Body of pancreas (tissue), 4 donors: ENCODE measurements around the gene KMT2D.

ENCODE experiments used
- CTCF ChIP-seq, 7 experiments: fragments of 450-650 bp in 4 of 7; fragments of 200-600 bp in 3 of 7; sonication (generic) in 3 of 7; IDR thresholded peaks; one replicate each; pipeline ENCODE4 v1.5.1; 2016 to 2019; ENCODE audit warnings: antibody characterized with exemption in 7 of 7
- POLR2A ChIP-seq, 3 donors: fragments of 450-650 bp; IDR thresholded peaks; one replicate each; pipeline ENCODE4 v1.6.1; 2016; ENCODE audit warnings: antibody characterized with exemption in 3 of 3, mild to moderate bottlenecking in 2 of 3

DNA sequence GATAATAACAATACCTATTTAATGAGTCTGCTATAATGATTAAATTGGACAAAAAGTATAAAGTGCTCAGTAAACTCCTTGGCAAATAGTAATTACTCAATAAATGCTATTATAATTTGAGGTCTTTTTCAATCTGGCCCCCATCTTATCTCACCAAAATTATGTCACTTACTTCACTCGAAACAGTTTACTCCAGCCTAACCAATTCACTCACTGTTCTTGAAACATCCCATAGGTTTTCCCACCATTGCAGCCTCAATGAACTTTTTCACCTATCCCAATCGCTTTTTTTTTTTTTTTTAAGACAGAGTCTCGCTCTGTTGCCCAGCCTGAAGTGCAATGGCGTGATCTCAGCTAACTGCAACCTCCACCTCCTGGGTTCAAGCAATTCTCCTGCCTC is 24.6 kb downstream of the KMT2D start:
- TF ChIP-seq CTCF (IDR thresholded peaks at IDR 0.05) = no peak
- no peak for TF ChIP-seq POLR2A (IDR thresholded peaks at IDR 0.05)
